ENCODE data around the gene WASF3.
"Not testable (repeated sequence)": the region's sequence is repeated elsewhere in the genome, so short reads cannot be mapped to it uniquely, and the experiment has no call there.

WASF3 gene

GRCh38 chr13:26629260-26629825 is 71.9 kb downstream of the WASF3 start:
- no peak for DNase-seq (ENCODE audit: low read depth in 2 of 2)

- not testable (repeated sequence) for DNase-seq (ENCODE audit: low read depth in 2 of 2)
These were observed 78.2 kb downstream of the WASF3 start for GRCh38 chr13:26635634-26636033.

DNA sequence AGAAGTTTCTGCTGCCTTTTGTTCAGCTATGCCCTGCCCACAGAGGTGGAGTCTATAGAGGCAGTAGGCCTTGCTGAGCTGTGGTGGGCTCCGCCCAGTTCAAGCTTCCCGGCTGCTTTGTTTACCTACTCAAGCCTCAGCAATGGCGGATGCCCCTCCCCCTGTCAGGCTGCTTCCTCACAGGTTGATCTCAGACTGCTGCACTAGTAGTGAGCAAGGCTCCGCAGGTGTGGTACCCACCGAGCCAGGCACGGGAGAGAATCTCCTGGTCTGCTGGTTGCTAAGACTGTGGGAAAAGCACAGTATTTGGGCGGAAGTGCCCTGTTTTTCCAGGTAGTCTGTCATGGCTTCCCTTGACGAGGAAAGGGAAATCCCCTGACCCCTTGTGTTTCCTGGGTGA is 78.6 kb downstream of the WASF3 start:
- not testable (repeated sequence) for DNase-seq (ENCODE audit: low read depth in 2 of 2)

- no peak for DNase-seq (ENCODE audit: low read depth in 2 of 2)
These were observed 89.1 kb downstream of the WASF3 start for GRCh38 chr13:26646603-26647002.

DNA sequence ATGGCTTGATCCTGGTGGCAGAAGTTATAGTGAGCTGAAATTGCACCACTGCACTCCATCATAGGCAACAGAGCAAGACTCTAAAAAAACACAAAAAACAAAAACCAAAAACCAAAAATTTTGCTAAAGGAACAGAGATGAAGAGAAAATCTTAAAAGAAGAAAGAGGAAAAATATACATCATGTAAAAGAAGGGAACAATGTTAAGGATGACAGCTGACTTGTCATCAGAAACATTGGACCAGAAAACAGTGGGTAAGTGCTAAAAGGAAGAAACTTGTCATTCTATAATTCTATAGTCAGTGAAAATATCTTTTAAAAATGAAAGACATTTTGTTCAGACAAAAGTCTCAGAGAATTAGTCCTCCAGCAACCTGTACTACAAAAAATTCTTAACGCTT is 93.8 kb downstream of the WASF3 start:
- no peak for DNase-seq (ENCODE audit: low read depth in 2 of 2)

DNA sequence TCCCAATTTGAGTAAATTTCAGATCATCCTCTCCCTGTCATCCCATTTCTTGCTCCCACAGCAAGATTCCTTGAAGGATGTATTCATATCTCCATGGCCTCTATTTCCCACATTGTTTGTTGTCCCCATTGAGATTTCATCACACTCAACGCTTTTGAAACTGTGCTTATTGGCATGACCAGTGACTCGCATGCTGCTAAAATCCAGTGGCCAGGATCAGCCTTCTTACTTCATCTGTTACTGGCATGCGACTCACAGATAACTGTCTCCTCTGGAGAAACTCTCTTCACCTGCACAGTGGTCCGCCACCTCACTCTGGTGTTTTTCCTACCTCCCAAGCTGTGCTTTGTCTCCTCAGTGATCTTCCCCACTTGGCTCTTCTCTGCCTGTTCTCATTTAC is 95.8 kb downstream of the WASF3 start:
- DNase-seq (ENCODE audit: low read depth in 2 of 2): no peak

GRCh38 chr13:26653842-26654241 is 96.4 kb downstream of the WASF3 start:
- DNase-seq (ENCODE audit: low read depth in 2 of 2): no peak

DNA sequence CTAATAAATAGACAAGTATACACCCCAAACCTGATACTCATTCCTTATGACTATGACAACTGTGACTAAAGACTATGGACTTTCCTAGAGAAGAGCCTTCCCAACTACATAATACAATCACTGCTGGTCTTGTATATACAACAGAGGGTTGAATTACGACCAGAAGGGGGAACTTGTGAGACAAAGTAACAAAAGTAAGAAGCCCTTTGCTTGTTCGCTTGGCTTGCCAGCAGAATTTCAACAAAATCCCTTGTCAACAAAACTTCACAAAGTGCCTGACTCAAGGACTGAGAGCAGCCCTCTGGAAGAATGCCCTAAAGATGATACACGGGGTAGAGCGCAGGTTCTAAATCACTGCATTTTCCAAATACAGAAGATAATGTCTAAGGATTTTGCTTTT is 99.4 kb downstream of the WASF3 start:
- no peak for DNase-seq (ENCODE audit: low read depth in 2 of 2)

- no peak for DNase-seq (ENCODE audit: low read depth in 2 of 2)
These were observed 101.2 kb downstream of the WASF3 start for GRCh38 chr13:26658448-26659385.

DNA sequence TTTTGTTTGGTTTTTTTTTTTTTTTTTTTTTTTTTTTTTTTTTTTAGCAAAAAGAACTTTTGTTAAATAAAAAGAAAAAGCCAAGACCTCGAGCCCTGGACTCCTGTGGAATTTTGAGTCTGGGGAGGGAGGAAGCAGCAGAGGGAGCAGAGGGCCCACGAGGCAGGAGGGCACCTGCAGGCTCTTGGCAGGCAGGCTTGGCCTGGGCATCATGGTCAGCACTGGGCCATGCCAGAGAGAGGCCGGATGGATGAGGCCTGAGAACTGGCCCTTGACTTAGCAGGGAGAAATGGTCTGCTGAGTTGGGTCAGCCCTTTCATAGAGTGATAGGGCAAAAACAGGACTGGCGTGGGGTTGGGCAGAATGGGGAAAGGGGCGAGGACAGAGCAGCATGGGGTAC is 102.7 kb downstream of the WASF3 start:
- DNase-seq (ENCODE audit: low read depth in 2 of 2): no peak

DNA sequence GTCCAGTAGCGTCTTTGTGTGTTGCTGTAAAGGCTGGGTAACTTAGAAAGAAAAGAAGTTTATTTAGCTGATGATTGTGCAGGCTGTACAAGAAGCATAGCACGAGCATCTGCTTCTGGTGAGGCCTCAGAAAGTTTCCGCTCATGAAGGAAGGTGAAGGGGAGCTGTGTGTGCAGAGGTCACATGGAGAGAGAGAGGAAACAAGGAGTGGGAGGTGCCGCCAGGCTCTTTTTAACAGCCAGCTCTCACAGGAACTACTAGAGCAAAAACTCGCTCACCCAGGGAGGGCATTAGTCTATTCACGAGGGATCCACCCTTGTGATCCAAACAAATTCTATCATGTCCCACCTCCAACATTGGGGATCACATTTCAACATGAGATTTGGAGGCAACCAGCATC is 103.3 kb downstream of the WASF3 start:
- no peak for DNase-seq (ENCODE audit: low read depth in 2 of 2)

- no peak for DNase-seq (ENCODE audit: low read depth in 2 of 2)
These were observed 106.3 kb downstream of the WASF3 start for GRCh38 chr13:26663791-26664190.

DNA sequence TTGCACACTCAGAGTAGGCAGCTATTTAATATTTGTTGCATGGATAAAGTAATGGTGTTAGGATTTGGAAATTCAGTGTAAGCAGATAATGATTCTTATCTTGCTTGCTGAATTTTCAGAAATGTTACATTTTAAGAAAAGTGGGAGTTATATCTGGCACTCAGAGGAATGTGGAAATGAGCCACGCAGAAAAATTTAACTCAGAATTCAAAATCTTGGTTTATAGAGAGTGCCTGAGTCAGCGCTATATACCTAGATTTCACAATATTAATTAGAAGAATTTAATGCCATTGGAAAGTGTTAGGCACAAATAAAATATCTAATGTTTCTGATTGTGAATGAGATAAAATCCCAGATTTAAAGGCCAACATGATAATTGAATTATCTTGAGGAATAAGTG is 106.8 kb downstream of the WASF3 start:
- no peak for DNase-seq (ENCODE audit: low read depth in 2 of 2)

DNA sequence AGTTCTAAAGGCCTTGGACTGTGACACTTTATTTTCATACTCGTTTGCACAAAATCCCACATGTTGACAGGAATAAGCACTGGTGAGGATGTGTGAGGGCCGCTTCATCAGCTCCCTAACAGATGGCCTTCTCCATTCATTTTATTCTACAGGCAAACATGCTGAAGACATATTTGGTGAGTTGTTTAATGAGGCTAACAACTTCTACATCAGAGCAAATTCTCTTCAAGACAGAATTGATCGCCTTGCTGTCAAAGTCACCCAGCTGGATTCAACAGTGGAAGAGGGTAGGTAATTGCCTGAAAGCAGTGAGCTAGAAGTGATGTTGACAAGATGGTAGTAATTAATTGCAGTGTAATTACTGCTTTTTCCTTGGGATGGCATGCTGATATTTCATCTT is 107.4 kb downstream of the WASF3 start:
- no peak for DNase-seq (ENCODE audit: low read depth in 2 of 2)

GRCh38 chr13:26668357-26669146 is 111.1 kb downstream of the WASF3 start:
- DNase-seq (ENCODE audit: low read depth in 2 of 2): no peak

- no peak for DNase-seq (ENCODE audit: low read depth in 2 of 2)
These were observed 116.4 kb downstream of the WASF3 start for GRCh38 chr13:26673890-26674289.

- no peak for DNase-seq (ENCODE audit: low read depth in 2 of 2)
These were observed 119.7 kb downstream of the WASF3 start for GRCh38 chr13:26677156-26677555.

- DNase-seq (ENCODE audit: low read depth in 2 of 2): no peak
These were observed 120.8 kb downstream of the WASF3 start for GRCh38 chr13:26678330-26678729.

DNA sequence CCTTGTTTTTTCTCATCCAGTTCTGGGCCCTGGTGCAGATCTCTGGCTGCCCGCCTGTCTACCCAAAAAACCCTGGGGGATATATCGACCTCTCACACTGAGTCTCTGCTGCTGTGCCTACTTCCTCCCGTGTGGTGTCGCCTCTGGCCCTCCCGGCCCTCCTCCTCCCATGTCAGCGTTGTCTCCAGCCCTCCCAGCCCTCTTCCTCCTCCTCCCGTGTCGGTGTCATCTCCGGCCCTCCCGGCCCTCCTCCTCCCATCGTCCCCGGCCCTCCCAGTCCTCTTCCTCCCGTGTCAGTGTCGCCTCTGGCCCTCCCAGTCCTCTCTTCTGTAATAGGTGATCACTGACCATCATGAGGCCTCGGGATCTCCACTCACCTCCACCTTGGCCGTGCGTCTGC is 121.3 kb downstream of the WASF3 start:
- no peak for DNase-seq (ENCODE audit: low read depth in 2 of 2)

GRCh38 chr13:26679411-26680122 is 122.1 kb downstream of the WASF3 start:
- no peak for DNase-seq (ENCODE audit: low read depth in 2 of 2)

DNA sequence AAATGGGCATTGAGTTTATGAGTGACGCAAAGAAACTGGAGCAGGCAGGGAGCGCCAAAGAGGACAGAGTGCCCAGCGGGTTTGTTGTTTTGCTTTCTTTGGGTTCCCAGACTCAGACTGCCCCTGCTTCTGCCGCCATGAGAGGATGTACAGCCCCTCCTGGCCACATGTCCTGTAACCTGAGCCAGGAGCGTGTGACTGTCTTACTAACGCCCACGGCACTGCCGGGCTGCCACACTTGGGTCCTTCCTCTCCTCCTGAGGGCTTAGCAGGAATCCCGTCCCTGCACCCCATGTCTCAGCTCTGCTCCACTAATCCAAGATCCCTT is 122.6 kb downstream of the WASF3 start:
- DNase-seq (ENCODE audit: low read depth in 2 of 2): no peak

DNA sequence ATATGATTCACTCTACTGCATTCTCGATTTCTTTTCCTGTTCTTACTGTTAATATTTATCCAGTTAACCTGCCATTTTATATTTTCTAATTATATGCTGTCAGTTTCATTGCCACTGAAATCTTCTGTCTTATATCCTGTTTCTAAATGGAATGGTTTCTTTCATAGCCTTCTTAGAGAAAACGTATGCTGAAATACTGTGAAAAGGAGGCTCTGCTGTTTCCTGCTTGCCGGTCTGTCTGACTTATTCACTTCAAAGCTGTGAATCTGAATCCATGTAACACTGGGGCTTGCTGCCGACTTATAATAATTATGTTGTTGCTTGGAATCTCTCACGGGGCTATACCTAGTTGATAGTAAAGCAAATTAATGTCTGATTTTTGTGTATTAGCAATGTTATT is 123.1 kb downstream of the WASF3 start:
- no peak for DNase-seq (ENCODE audit: low read depth in 2 of 2)

All from stimulated activated CD8-positive, alpha-beta memory T cell treated with anti-CD3 and anti-CD28 coated beads, Interleukin-7, amount 100 ng/mL, for 1 hour (primary cell).